Adrenal gland (tissue), 12 donors: ENCODE data around the gene THSD4. TPM values are rescaled to one million over a fixed set of nuclear protein-coding genes. Genes with fewer than 3 reads are reported as not detected.
A peak's percentile ranks its signal among the peaks of the same experiment; 100 is the strongest.

ENCODE experiments used
- DNase-seq, 7 donors: peaks; one replicate each; pipeline ENCODE4 v3.0.0-alpha.2; 2019 to 2020
- H3K27ac ChIP-seq, 5 donors: fragments of 200-600 bp; sonication (generic) in 4 of 5; 1 replicate in 3 of 5; 2 replicates in 2 of 5; pipeline versions ENCODE4 v1.5.1 to v1.8.0; 2016 to 2020; ENCODE audit warnings: mild to moderate bottlenecking in 1 of 5
- H3K27me3 ChIP-seq: fragments of 200-600 bp; 2 replicates; pipeline ENCODE4 v1.8.0; 2021
- H3K36me3 ChIP-seq, 2 donors: fragments of 200-600 bp; replicated peaks in 1 of 2; 1 replicate in 1 of 2; 2 replicates in 1 of 2; pipeline versions ENCODE4 v1.5.1 to v1.8.0; 2018 to 2022
- H3K4me1 ChIP-seq, 2 donors: fragments of 200-600 bp; replicated peaks in 1 of 2; 1 replicate in 1 of 2; 2 replicates in 1 of 2; pipeline versions ENCODE4 v1.5.1 to v1.8.0; 2018 to 2021
- H3K4me3 ChIP-seq, 4 donors: fragments of 200-600 bp; sonication (generic) in 3 of 4; one replicate each; pipeline ENCODE4 v1.5.1; 2016 to 2018
- H3K9me3 ChIP-seq, 3 donors: fragments of 200-600 bp; sonication (generic) in 1 of 3; replicated peaks in 1 of 3; 1 replicate in 2 of 3; 2 replicates in 1 of 3; pipeline versions ENCODE4 v1.5.1 to v1.8.0; 2016 to 2021
- CTCF ChIP-seq, 6 experiments: fragments of 450-650 bp in 4 of 6; fragments of 200-600 bp in 2 of 6; sonication (generic) in 1 of 6; IDR thresholded peaks; 1 replicate in 5 of 6; 2 replicates in 1 of 6; pipeline versions ENCODE4 v1.5.1 to v1.8.0; 2016 to 2021; ENCODE audit warnings: antibody characterized with exemption in 6 of 6, mild to moderate bottlenecking in 2 of 6, moderate library complexity in 1 of 6
- POLR2A ChIP-seq, 2 donors: fragments of 450-650 bp; IDR thresholded peaks; one replicate each; pipeline ENCODE4 v1.6.1; 2017; ENCODE audit warnings: antibody characterized with exemption in 2 of 2, mild to moderate bottlenecking in 2 of 2, moderate library complexity in 1 of 2
- WGBS, 4 donors: extraction: QIAGEN DNeasy Blood & Tissue Kit in 2 of 4; methylation state at CpG; one replicate each; pipeline versions ENCODE4 v1.1.5 to v1.1.7; 2013 to 2017; 5-methylcytosine and 5-hydroxymethylcytosine counted together
- intact Hi-C, 2 donors: fragments of 100-400 bp; cut with DNase I; formaldehyde crosslinking; loops; one replicate each; pipeline versions ENCODE4 v1.14.1 to v1.15.0; 2022 to 2023
- polyA plus RNA-seq, 3 donors: library from polyadenylated mRNA; stranded (reverse); fragments of 200-250 nt in 2 of 3; fragments of 350-450 nt in 1 of 3; fragmentation: Illumina TruSeq in 1 of 3; extraction: RNeasy Lipid Tissue Mini Kit (QIAGEN cat#74804) in 1 of 3; gene quantifications; one replicate each; pipeline ENCODE4 v1.2.3, GENCODE V29; 2013 to 2014
- total RNA-seq, 9 donors: library from RNA; depleted of rRNA in 4 of 9; stranded (reverse); fragments of >200 nt in 4 of 9; fragments of 120-200 nt in 1 of 9; fragmentation: NEBNext Ultra II Directional in 1 of 9; extraction: Animal tissue kit (Norgen Biotek cat#: 25700) in 1 of 9; gene quantifications; one replicate each; pipeline versions ENCODE4 v1.1.0 to v1.2.4, GENCODE V29; 2013 to 2023
- donor health status: healthy with polysubstance abuse.
- donor health status: Bipolar disorder and iron deficiency.
- donor health status: DM: yes; HTN: yes; CAD: no.
- donor health status: DM: no; HTN: no; CAD: no.
- donor health status: DM: no; HTN: no; CAD: no.
- donor health status: DM: yes; HTN: yes; CAD: no.

Gene THSD4
- total and polyA plus RNA-seq, 12 donors, result 5.3 to 53.2 (median 23.2) TPM

DNA sequence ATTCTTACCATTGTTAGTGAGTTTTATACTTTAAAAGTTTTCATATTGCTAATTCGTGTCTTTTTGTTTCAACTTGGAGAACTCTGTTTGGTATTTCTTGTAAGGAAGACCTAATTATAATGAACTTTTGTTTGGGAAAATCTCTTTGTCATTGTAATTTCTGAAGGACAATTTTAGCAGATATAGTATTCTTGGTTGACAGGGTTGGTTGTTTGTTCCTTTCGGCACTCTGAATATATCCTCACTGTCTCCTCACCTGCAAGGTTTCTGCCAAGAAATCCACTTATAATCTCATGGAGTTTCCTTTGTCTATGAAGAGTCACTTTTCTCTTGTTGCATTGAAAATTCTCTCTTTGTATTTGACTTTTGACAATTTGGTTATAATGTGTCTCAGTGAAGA is 469.9 kb downstream of the THSD4 start:
- no peaks in the 10 kb centered on the region for H3K36me3 ChIP-seq
- no peak for TF ChIP-seq POLR2A (IDR thresholded peaks at IDR 0.05)
- no peak for TF ChIP-seq CTCF (IDR thresholded peaks at IDR 0.05)
- H3K4me3 ChIP-seq, result no peak overlapping the region
- WGBS, 4 donors, result 50 to 89% (median 70%) methylated on average over 2 of the region's 2 CpGs
- intact Hi-C loops, result no loop called here
- H3K4me1 ChIP-seq, result no peaks in the 10 kb centered on the region
- no peak overlapping the region for H3K27ac ChIP-seq
- DNase-seq, result no peak
- no peaks in the 10 kb centered on the region for H3K27me3 ChIP-seq
- peaks cover 0 to 6% (median 0%) of the 10 kb centered on the region in 3 donors for H3K9me3 ChIP-seq

DNA sequence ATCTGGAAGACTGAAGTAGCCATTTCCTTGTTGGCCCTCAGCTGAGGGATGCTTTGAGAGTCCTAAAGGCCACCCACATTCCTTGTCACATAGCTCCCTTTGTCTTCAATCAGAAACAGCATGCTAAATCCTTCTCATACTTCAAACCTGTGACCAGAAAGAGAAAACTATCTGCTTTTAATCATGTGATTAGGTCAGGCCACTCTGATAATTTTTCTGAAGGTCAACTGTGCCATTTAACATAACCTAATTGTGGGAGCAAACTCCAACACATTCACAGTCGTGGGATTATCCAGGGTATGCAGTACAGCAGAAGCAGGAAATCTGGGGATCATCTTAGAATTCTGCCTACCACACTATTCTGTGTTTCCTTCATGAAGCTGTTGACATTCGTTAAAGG is 471.2 kb downstream of the THSD4 start:
- no peak for DNase-seq
- intact Hi-C loops, result no loop called here
- no peaks in the 10 kb centered on the region for H3K27me3 ChIP-seq
- no peaks in the 10 kb centered on the region for H3K36me3 ChIP-seq
- H3K27ac ChIP-seq, result no peak overlapping the region
- H3K9me3 ChIP-seq, result peaks cover 0 to 6% (median 0%) of the 10 kb centered on the region in 3 donors
- WGBS, 4 donors, result 84 to 97% (median 92%) methylated on average over 2 of the region's 2 CpGs
- TF ChIP-seq CTCF (IDR thresholded peaks at IDR 0.05) (no peak), POLR2A (IDR thresholded peaks at IDR 0.05) (no peak)
- no peaks in the 10 kb centered on the region for H3K4me1 ChIP-seq
- no peak overlapping the region for H3K4me3 ChIP-seq

DNA sequence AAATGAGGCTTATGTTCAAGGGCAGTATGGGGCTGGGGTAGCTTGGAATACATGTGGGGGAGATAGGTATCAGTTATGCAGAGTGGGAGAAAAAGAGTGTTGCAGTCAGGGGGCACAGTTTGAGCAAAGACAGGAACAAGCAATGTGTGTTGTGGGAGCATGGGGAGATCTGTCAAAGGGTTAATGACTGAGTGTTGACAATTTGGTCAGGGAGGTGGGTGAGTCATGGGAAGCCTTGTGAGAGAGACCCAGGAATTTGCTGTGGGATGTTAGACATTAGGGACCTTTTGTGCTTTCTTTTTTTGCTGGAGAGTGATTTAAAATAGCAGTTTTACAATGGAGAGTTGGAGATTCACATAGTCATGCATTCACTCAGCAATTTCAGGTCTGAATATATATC is 473.5 kb downstream of the THSD4 start:
- H3K4me3 ChIP-seq, result no peak overlapping the region
- H3K27me3 ChIP-seq, result no peaks in the 10 kb centered on the region
- intact Hi-C loops, result no loop called here
- H3K4me1 ChIP-seq, result no peaks in the 10 kb centered on the region
- no peaks in the 10 kb centered on the region for H3K36me3 ChIP-seq
- TF ChIP-seq CTCF (IDR thresholded peaks at IDR 0.05) (no peak), POLR2A (IDR thresholded peaks at IDR 0.05) (no peak)
- peaks cover 0 to 6% (median 0%) of the 10 kb centered on the region in 3 donors for H3K9me3 ChIP-seq
- DNase-seq, result no peak
- H3K27ac ChIP-seq, result no peak overlapping the region

DNA sequence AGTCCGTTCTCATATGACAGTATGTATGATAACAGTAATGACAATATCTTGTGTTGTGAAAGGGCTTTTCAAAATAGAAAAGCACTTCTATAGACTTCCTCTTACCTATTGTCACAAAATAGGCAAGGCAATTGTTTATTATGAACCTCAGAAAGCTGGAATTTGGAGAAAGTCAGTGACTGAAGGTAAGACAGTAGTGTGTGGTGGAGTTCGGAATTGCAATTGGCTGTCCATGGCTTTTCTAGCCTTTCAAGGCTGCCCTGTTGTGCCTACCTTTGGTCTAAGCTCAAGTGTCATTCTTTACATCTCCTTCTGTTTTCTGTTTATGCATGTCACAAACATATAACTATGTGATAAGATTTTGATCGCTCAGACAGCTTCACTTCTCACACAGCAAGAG is 475.8 kb downstream of the THSD4 start:
- intact Hi-C loops, result loop anchor here in 1 of 2 donors (10.0 kb wide), 1 partner anchor 56 kb away; no protein-coding TSS in a partner anchor

More for the DNA sequence above, 475.8 kb downstream of the THSD4 start:
- no peak overlapping the region for H3K27ac ChIP-seq
- peaks cover 0 to 5% (median 0%) of the 10 kb centered on the region in 3 donors for H3K9me3 ChIP-seq
- 90 to 96% (median 93%) methylated on average over 3 of the region's 3 CpGs for WGBS, 4 donors
- H3K4me3 ChIP-seq, result no peak overlapping the region
- DNase-seq, result no peak
- no peaks in the 10 kb centered on the region for H3K4me1 ChIP-seq
- no peak for TF ChIP-seq POLR2A (IDR thresholded peaks at IDR 0.05)
- TF ChIP-seq CTCF (IDR thresholded peaks at IDR 0.05), result peak in 2 of 6 experiments; percentile 3 to 15
- H3K36me3 ChIP-seq, result no peaks in the 10 kb centered on the region
- H3K27me3 ChIP-seq, result no peaks in the 10 kb centered on the region
